GM21737 (cell line): Measurements from ENCODE around the gene POU2AF3.

Source experiments
- ATAC-seq: cut with Tn5 transposase; IDR thresholded peaks from one replicate; pipeline ENCODE4 v1.9.1; 2021; ENCODE audit warnings: mild to moderate bottlenecking, moderate library complexity; ENCODE audit not compliant: unreplicated experiment

The POU2AF3 gene

DNA sequence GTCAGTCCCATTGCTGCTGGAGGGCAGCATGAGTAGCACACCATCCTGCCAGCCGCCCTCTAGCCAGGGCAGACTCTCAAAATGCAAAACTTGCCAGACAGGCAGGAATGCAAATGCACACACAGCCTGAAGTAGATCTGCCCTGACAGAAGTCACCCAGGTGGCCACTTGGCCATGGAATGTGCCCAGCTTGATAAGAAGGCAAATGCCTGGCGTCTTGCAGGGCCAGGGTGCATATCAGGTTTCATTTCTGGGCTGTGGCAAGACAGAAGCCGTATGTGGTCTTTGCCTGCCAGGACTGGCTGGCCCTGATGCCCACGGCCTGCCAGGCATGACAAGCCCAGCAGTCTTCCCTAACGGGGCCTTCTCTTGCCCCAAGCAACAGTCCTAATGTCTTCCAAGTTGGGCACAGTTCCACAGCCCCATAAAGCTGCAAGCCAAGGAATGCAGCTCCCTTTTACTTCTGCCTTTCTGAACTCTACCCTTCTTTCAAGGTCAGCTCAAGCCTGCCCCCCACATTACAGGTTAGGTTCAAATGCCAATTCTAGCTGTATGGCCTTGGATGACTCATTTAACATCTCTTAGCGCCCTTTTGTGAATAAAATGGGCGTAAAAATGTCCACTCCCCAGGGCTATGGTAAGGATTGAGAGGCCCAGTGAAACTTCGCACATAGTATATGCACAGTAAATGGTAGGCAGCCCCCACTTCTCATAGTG, 29.7 kb downstream of the POU2AF3 start:
- ATAC-seq = no peak

DNA sequence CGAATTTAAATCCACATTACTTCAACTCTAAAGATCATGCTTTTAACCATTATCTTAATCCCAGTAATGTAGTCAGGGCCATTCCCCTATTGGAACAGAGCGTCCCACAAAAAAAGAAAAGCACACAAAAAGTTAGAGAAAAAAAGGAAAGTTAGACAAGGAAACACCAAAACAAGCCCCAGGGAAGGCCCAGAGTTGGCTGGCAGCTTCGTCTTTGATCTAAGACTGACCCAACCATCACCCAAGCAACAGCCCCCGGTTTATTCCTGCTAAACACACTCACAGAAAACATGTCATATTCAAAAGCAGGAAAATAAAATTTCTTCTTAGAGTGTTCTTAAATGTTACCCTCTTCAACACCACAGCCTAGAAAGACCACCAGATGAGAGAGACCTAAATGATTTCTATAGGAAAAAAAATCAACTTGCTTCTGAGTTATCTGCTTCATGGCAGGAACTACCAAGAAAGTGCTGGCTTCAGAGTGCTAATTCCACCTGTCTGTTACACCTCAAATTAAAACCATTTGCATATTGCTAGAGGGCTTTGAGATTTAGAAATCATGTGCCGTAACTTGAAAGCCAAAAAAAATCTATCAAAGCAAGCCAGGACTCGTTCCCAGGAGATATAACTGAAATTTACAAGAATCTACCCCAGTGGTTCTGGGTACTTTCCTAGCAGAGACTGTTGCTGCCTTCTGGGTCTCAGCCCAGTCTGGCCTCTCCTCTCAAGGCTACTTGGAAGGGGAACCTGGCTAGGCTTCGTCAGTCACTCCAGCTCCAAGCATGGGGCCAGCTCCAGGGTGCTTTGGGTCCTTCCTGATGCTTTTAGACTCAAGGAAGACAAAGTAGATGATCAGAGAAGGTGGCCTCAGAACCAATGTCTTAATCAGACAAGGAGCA, 31.2 kb downstream of the POU2AF3 start:
- no peak for ATAC-seq

DNA sequence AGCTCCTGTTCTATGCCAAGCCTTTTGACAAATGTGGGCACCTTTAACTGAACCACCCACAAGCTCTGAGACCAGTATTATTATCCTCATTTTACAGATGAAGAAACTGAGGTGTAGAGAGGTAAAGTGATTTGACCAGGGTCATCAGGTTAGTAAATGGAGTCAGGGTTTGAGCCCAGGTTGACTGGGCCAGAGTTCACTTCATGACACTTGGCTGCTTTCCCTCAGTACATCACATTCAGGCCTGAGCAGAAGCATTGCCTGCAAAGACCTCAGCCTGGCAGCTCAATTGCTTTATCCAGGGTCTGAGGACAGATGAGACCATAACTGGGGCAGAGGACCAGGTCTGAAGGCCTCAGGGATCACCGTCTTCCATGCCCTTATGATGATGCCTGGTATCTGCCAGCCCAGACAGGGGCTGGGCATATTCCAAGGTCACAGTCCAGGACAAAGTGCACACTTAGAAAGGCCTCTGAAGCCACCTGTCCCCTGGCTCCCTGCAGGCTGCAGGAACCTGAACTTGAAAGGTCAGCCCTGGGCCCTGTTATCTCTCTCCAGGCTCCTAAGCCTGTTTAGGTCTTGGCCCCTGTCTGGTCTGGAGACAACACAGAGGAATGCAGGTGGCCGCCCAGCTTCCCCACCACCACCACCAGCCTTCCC, 32.0 kb downstream of the POU2AF3 start:
- no peak for ATAC-seq

DNA sequence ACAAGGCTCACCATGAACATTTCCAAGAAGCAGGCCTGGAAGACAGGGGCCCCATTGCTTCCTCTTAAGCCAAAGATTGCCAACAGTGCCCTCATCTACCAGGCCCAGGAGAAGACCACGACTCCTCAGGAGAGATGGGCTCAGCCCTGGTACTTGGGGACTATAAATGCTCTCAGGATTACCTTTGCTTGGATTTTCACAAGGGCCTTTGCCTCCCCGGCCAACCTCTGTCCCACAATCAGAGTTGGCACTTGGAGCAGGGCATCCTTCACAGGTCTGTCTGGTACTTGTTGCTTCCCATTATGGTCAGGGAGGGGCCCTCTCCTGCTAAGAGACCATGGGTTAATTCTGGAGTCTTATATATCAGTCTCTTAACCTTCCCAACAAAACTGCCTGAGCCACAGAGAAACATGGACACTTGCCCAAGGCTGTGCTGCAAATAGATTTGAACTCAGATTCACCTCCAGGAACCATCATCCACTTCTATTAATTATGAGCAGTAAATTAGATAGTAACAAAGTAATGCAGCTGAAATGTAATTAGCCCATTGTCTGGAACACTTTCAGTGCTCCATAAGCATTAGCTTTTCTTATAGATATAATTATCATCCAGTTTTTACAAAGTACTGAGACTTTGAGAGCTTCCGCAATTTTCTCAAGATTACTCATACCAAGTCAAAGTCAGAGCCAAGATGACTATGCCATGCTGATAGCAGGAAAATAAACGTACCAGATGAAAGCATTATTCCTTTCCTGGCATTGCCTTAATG, 33.5 kb downstream of the POU2AF3 start:
- ATAC-seq = no peak

DNA sequence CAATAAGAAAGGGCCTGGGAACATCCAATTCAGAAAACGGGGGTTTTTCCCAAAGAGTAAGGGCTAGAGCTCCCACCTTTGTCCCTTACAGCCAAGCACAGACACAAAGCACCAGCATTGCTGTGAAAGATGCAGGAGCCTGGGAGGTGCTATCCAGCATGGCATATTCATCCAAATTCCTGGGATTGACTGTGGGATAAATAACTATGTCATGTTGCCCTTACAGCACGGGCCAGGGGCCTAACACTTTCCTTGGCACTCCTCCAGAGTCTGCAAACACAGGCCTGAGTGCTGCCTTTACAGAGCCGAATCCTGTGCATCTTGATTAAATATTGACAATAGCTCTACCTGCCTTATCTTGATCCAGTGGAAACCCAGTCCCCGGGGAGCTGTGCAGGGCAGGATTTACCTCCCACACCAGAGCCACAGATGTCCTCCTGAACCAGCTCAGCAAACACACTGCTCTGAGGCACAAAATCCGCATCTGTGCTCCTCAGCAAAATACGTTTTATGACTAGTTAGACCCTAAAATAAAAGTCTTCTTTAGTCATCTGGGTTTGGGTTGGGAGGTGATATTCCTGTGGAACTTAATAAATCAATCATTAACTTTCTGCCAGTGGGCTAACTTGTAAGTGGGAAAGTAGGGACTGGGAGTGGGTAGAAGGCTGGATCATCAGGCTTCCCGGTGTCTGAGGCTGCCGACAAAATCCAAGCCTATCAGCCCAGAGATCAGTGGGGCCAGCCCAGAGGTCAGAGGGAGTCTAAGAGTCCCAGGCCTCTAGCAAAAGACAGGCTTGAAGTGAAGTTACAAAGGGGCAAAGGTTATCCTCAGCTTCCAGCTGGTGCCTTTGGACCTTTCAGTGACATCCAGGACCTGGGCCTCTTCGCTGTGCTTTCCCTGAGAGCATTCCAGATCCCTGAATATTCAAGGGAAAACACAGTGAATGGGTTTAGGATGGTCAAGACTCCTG, 36.5 kb downstream of the POU2AF3 start:
- no peak for ATAC-seq

DNA sequence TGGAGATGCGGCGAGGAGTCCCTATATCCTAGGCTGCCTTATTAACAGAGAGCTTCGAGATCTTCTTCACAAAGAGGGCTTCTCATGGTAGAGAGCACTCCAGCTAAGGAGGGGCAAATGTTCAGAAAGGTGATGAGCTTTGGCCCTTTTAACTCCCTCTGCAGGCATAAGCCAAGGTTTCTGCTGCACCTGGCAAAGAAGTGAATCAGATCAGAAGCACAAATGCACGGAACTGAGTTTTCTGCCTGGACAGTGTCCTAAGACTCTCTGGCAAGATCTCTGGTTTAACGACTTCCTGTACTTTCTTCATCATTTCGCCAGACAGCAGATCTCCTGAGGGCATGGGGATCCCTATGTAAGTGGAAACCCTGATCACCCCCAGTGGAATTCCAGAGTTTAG, 37.2 kb downstream of the POU2AF3 start:
- no peak for ATAC-seq

DNA sequence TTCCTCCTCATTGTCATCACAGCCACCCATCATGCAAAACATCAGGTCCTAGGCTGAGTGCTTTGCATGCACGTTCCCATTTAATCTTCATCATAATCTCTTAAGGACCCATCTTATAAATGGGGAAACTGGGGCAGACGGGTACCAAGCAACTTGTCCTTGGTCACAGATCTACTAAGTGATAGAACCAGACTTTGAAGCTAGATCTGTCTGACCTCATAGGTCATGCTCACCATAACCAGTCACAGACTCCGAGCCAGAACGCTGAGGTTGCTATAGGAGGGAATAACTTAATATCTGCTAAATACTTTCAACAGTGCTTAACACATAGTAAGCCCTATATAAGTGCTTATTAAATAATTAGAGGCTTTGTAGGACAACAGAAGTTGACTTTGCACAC, 37.7 kb downstream of the POU2AF3 start:
- ATAC-seq = no peak

DNA sequence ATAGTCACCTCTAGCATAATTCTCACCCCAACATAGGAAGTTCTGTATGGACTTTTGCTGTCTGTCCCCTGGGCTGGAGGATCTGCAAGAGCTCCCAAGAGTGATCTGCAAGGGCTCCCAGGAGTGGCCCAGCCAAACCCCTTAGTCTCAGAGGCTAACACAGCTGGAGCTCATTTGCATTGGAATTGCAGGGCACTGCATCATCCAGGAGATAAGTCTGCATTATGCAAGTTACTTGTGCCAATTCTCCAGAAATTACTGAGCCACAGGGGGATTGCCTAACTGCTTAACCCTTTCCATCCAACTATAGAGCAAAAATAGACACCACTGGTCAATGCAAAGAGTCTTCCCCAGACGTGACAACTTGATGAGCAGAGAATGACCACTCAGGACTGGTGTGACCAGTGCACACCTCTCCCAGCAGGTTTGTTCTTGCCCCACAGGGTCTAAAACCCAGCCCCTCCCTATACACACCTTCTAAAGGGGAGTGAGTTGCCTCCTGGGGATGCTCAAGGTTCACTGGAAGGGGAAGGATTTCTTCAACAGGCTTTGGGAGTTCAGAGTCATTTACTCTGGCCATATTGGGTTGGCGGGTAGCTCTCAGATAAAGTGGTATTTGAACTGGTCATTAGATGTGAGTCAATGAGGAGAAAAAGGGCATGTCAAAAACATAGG, 38.4 kb downstream of the POU2AF3 start:
- ATAC-seq = no peak

DNA sequence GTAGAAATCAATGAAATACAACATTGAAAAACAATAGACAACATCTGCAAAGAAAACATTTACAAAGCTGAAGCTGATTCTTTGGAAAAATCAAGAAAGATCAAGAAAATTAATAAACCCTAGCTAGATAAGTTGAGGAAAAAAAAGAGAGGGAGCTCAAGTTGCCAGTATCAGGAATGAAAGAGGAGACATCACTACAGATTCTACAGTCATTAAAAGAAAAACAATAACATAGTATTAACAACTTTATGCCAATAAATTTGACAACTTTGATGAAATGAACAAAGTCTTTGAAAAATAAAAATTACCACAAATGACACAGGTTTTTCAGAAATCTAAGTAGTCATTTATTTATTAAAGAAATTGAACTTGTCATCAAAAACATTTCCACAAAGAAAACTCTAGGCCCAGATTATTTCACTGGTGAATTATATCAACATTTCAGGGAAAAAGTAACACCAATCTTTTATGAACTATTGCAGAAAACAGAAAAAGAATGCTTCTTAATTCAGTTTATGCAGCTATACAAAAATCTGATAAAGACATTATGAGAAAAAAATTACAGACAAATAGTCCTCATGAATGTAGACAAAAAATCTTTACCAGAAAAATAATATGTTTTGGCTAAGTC, 41.5 kb downstream of the POU2AF3 start:
- ATAC-seq = no peak

DNA sequence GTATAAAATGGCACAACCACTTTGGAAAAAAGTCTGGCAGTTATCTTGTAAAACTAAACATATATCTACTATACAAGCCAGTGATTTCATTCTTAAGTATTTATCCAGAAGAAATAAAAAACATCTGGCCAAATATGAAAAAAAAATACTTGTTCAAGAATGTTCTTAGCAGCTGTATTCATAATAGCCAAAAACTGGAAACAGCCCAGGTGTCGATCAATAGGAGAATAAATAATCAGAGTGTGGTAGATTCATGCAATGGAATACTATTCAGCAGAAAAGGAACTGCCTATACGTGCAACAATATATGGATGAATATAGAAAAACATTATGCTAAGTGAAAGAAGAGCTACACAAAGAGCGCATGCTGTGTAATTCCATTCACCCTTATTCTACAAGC, 44.0 kb downstream of the POU2AF3 start:
- ATAC-seq = no peak

DNA sequence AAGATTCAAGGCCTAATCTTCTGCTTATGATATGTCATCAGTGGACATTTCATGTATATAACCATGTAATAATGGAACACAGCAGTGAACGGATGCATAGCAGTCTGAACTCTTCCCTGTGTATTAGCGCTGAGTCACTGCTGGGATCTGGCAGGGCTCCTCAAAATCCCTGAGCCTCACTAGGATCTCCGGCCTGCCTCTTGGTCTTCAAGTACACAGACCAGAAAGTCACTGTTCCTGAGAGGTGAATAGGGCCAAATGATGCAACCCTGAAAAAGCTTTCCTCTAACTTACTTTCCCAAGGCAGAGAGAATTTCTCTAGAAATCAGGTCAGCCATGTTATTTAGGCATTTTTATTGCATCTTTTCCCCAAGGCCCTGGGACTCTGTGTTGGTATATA, 45.7 kb downstream of the POU2AF3 start:
- ATAC-seq = no peak

DNA sequence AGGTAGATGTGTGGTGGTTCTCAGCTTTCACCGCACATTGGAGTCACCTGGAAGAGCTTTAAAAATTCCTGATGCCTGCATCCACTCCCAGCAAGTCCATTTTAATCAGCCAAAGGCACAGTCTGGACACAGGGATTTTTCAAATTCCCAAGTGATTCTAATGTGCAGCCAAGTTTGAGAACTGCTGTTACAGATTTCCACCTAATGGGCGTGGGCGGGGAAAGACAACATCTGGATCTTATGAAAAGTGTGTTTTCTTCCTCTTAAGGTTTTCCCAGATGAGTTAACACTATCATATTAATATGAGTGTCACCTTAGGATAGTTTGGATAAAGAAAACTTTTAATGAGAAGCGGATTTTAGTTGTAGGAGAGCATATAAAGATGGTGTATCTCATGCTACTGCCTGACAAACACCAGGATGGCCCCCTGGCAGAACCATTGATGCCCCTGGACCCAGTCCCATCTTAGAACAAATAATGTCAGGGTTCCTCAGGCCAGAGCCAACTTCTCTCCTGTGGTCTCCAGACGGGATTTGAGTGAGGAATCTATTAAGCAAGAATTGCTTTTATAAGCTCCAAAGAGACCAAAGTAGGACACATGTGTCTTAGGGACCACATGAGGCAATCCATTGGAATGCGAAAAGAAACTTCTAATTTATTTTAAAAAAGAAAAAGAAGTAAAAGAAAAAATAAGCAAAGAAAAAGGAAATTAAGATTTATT, 48.8 kb downstream of the POU2AF3 start:
- ATAC-seq = no peak

DNA sequence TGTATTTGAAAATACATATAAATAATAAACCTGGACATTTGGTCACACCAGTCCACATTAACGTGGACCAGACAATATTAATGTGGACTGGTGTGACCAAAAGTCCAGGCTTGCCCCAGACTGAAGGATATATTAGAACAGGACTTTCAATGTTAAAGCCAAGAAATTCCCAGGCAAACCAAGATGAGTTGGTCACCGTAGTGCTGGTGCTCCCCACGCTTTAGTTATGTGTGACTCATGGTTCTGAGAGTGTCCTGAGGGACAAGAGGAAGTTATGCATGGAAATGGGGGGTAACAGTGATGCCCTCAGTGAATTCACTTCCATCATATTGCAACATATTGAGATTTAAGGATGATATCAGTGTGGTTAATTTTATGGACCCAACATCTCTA, 49.4 kb downstream of the POU2AF3 start:
- no peak for ATAC-seq

DNA sequence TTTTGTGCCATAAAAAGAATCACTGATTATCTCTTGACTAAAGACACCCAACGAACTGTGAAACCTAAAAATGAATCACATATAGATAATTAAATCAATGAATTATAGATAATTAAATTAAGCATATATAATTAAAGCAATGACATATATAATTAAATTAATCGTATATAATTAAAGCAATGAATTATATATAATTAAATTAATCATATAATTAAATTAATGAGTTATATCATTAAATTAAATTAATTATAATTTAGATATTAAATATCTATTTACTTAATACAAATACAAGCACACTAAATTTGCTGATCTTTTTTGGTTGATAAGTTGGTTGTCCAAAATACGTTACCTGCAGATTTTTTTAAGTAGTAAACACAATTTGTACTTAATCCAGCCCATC, 49.8 kb downstream of the POU2AF3 start:
- no peak for ATAC-seq

DNA sequence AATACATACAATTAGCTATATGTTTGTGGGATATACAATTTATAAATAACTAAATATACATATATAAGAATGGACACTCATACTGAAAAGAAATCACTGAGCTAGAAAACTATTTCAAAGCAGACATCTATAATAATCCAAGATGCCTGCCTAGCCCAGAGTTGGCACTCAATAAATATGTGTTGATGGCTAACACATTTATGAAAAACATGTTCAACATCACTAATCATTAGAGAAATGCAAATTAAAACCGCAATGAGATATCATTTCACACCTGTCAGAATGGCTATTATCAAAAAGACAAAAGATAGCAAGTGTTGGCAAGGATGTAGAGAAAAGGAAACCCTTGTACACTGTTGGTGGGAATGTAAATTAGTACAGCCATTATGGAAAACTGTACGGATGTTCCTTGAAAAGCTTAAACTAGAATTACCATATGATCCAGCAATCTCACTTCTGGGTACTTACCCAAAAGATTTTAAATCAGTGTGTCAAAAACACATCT, 50.9 kb downstream of the POU2AF3 start:
- no peak for ATAC-seq

DNA sequence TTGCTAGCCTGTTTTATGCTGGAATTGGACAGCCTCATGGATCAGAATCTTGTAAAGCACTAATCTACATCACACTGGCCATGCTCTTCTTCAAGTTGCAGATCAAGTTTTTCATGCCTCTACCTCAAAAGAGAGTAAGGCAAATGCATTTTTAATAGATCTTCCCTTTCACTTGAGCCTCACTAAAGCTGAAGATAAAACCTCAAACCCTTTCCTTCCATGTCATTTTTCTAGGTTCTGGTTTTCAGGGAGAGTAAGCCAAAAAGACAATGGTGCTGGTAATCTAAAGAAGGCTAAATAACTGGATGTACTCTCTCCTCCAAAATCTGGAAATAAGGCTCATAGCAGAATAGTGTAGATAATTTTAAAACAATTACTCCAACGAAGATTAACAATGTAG, 52.5 kb downstream of the POU2AF3 start:
- ATAC-seq = no peak

DNA sequence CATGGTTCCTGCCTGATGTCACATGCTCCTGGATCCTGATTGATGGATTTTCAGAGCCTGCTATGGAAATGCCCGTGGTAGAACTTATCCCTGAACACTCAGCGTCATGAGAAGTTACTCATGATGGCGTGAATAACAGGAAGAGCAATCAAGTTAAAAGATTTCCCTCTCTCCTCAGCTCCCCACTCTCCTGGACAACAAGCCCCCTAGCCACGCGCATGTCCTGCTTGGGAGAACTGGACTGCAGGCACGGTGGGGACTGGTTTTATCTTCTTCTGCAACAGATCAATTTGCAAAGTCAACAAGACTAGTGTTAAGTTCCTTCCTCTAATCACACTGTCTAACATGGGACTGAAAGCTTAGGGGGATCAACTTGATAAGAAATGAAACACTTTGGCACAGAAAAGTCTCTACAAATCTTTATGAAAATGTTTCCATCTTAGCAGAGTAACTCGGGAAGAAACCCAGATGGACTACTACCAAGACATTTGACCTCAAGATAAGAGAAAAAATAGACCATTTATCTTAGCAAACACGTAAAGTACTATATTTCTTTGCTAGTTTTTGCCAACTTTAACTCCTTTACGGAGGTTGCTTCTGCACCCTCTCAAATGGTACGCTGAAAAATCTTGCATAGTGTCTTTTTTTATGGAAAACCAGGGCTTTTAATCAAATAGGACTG, 53.2 kb downstream of the POU2AF3 start:
- no peak for ATAC-seq
